ENCODE data around the gene CCNF.

DNA sequence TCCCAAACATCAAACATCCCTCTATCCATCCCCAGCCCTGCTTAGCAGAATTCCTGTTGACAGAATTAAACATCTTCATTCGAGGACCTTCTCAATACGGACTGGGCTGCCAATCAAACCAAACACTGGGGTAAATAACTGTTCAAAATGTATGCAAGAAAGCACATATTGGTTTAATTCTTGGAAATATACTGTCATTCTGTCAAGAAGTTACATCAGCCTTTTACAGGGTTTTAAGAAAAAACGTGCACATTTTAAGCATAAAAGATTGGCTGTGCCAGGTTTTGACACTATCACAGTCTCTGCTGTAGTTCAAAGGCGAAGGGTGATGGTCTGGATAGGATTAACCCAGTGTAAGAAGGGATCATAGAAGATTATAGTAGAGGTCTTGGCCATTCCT lies 25.1 kb upstream of the CCNF start:
- TF ChIP-seq, protein P1, sequence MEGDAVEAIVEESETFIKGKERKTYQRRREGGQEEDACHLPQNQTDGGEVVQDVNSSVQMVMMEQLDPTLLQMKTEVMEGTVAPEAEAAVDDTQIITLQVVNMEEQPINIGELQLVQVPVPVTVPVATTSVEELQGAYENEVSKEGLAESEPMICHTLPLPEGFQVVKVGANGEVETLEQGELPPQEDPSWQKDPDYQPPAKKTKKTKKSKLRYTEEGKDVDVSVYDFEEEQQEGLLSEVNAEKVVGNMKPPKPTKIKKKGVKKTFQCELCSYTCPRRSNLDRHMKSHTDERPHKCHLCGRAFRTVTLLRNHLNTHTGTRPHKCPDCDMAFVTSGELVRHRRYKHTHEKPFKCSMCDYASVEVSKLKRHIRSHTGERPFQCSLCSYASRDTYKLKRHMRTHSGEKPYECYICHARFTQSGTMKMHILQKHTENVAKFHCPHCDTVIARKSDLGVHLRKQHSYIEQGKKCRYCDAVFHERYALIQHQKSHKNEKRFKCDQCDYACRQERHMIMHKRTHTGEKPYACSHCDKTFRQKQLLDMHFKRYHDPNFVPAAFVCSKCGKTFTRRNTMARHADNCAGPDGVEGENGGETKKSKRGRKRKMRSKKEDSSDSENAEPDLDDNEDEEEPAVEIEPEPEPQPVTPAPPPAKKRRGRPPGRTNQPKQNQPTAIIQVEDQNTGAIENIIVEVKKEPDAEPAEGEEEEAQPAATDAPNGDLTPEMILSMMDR (IDR thresholded peaks at IDR 0.05): no peak
- TF ChIP-seq POLR2A (IDR thresholded peaks at IDR 0.05): no peak
